Gastroesophageal sphincter (tissue), 3 donors: Measurements from ENCODE around the gene NTRK3.

Experiments used
- CTCF ChIP-seq, 4 experiments: fragments of 200-600 bp in 2 of 4; fragments of 450-650 bp in 2 of 4; sonication (generic) in 1 of 4; IDR thresholded peaks; one replicate each; pipeline ENCODE4 v1.5.1; 2017 to 2019; ENCODE audit warnings: antibody characterized with exemption in 4 of 4, mild to moderate bottlenecking in 2 of 4, moderate library complexity in 2 of 4
- EP300 ChIP-seq: sonication (generic); formaldehyde crosslinking; IDR thresholded peaks from one replicate; pipeline ENCODE4 v1.6.1; 2017; ENCODE audit warnings: antibody characterized with exemption, mild to moderate bottlenecking
- POLR2A ChIP-seq, 2 donors: fragments of 450-650 bp; IDR thresholded peaks; one replicate each; pipeline ENCODE4 v1.6.1; 2017; ENCODE audit warnings: antibody characterized with exemption in 2 of 2, mild to moderate bottlenecking in 2 of 2, moderate library complexity in 1 of 2
- POLR2AphosphoS5 ChIP-seq: sonication (generic); formaldehyde crosslinking; IDR thresholded peaks from one replicate; pipeline ENCODE4 v1.6.1; 2017; ENCODE audit warnings: antibody characterized with exemption

- TF ChIP-seq EP300 (no peak), CTCF (IDR thresholded peaks at IDR 0.05) (no peak), POLR2A (IDR thresholded peaks at IDR 0.05) (no peak), POLR2AphosphoS5 (no peak)
These were observed 8.6 kb downstream of the NTRK3 start for GRCh38 chr15:88247914-88248313.
